GM12878 (cell line): ENCODE results near the gene TTC23. TPM values are rescaled to one million over a fixed set of nuclear protein-coding genes. Genes with fewer than 3 reads are reported as not detected.

Experiments used
- ATAC-seq: fragments of 200-7000 bp; cut with Tn5 transposase; 3 replicates; pipeline ENCODE4 v1.9.1; 2020; ENCODE audit warnings: mild to moderate bottlenecking, moderate library complexity
- BruUV-seq: library from RNA; stranded (reverse); fragments of 400-500 nt; replicated peaks from 2 replicates; lab custom pipeline; 2021; lab: Mats Ljungman, UMichigan
- CTCF ChIA-PET: fragments of 300-600 bp; sonication (Branson Sonifier 250); formaldehyde crosslinking; extraction: SDS; loops from one replicate; lab custom pipeline; 2021; ENCODE audit warnings: inconsistent platforms; lab: Yijun Ruan, JAX
- POLR2A ChIA-PET: fragments of 350-600 bp; formaldehyde crosslinking; extraction: SDS; loops from one replicate; lab custom pipeline; 2021; ENCODE audit warnings: inconsistent platforms; lab: Charles Lee
- RAD21 ChIA-PET: fragments of 300-600 bp; sonication (Branson Sonifier 250); formaldehyde crosslinking; loops from one replicate; lab custom pipeline; 2023; ENCODE audit warnings: antibody characterized with exemption; ENCODE audit not compliant: unreplicated experiment; lab: Charles Lee
- SMC1A ChIA-PET: fragments of 300-600 bp; sonication (Branson Sonifier 250); formaldehyde crosslinking; loops from one replicate; lab custom pipeline; 2023; ENCODE audit not compliant: unreplicated experiment, uncharacterized antibody; lab: Charles Lee
- DNase-seq: peaks from one replicate; pipeline ENCODE4 v3.0.0-alpha.2; 2011; ENCODE audit warnings: low read depth, low spot score
- FAIRE-seq: peaks from 3 replicates; lab custom pipeline; 2011; peaks lifted over from hg19 to GRCh38; lab: Jason Lieb, UNC
- H2AFZ ChIP-seq: 2 replicates; pipeline ENCODE4 v1.6.0; 2011; ENCODE audit warnings: low read depth, low read length, control low read depth; ENCODE audit not compliant: control insufficient read depth
- H3K27ac ChIP-seq: 2 replicates; pipeline ENCODE4 v1.5.1; 2011; ENCODE audit warnings: control low read depth; ENCODE audit not compliant: control insufficient read depth, insufficient read depth
- H3K27me3 ChIP-seq, 2 experiments: replicated peaks in 1 of 2; 2 replicates each; pipeline versions ENCODE4 v1.6.0 to v1.6.1; 2011; ENCODE audit warnings: low read length in 1 of 2; ENCODE audit not compliant: control insufficient read depth in 2 of 2, insufficient read depth in 2 of 2
- H3K36me3 ChIP-seq, 2 experiments: 2 replicates each; pipeline ENCODE4 v1.5.1; 2011; ENCODE audit warnings: low read length in 1 of 2; ENCODE audit not compliant: control insufficient read depth in 2 of 2, insufficient read depth in 2 of 2
- H3K4me1 ChIP-seq: 2 replicates; pipeline ENCODE4 v1.6.1; 2011; ENCODE audit warnings: mild to moderate bottlenecking, low read length, moderate library complexity, mixed read lengths; ENCODE audit not compliant: control insufficient read depth, insufficient read depth
- H3K4me2 ChIP-seq: 2 replicates; pipeline ENCODE4 v1.6.0; 2011; ENCODE audit warnings: control low read depth; ENCODE audit not compliant: control insufficient read depth, insufficient read depth
- H3K4me3 ChIP-seq: fragments of 200-600 bp; sonication (generic); 2 replicates; pipeline ENCODE4 v1.5.1; 2016
- H3K79me2 ChIP-seq: 2 replicates; pipeline ENCODE4 v1.6.0; 2011; ENCODE audit warnings: low read length; ENCODE audit not compliant: control insufficient read depth, insufficient read depth
- H3K9ac ChIP-seq: 2 replicates; pipeline ENCODE4 v1.8.0; 2011; ENCODE audit warnings: low read length, control low read depth, mixed read lengths; ENCODE audit not compliant: control insufficient read depth, insufficient read depth
- H3K9me3 ChIP-seq: replicated peaks from 3 replicates; pipeline ENCODE4 v1.5.1; 2011; ENCODE audit warnings: mild to moderate bottlenecking, low read length; ENCODE audit not compliant: control insufficient read depth, insufficient read depth
- H4K20me1 ChIP-seq: 2 replicates; pipeline ENCODE4 v1.6.0; 2011; ENCODE audit not compliant: control insufficient read depth, insufficient read depth
- ETV6 ChIP-seq, 2 experiments: fragments of 450-650 bp in 1 of 2; IDR thresholded peaks in 1 of 2; conservative IDR thresholded peaks in 1 of 2; 2 replicates each; pipeline ENCODE4 v1.6.1; 2014; ENCODE audit warnings: antibody characterized with exemption in 1 of 2, borderline replicate concordance in 1 of 2, low read depth in 1 of 2, mild to moderate bottlenecking in 1 of 2, moderate library complexity in 1 of 2
- TCF3 ChIP-seq: IDR thresholded peaks from 2 replicates; pipeline ENCODE4 v1.6.1; 2012; ENCODE audit warnings: low read depth, mild to moderate bottlenecking, low read length, borderline replicate concordance; ENCODE audit not compliant: insufficient read depth
- ZNF274 ChIP-seq: IDR thresholded peaks from one replicate; pipeline ENCODE4 v1.8.0; 2011; ENCODE audit not compliant: insufficient read length, insufficient read depth
- WGBS: methylation state at CpG from one replicate; pipeline ENCODE4 v1.1.6; 2016; ENCODE audit warnings: low lambda C conversion rate; ENCODE audit not compliant: insufficient replicate concordance, insufficient coverage; ENCODE audit errors: missing lambda C conversion rate; 5-methylcytosine and 5-hydroxymethylcytosine counted together
- in situ Hi-C: fragments of 300-500 bp; cut with MboI; formaldehyde crosslinking; loops from 9 replicates; pipeline ENCODE4 v1.14.3; 2018; ENCODE audit warnings: mixed read lengths
- intact Hi-C: fragments of 100-400 bp; cut with micrococcal nuclease; formaldehyde crosslinking; loops from one replicate; pipeline ENCODE4 v1.14.2; 2022; ENCODE audit not compliant: unreplicated experiment
- polyA plus RNA-seq, 11 experiments: library from polyadenylated mRNA; depleted of rRNA in 4 of 11; unstranded in 6 of 11; stranded (reverse) in 5 of 11; fragments of >200 nt; fragmentation: Nextera tagmentation in 4 of 11; fragmentation: Illumina TruSeq in 1 of 11; extraction: Ambion mirVana in 4 of 11; extraction: Trizol in 1 of 11; gene quantifications; 1 replicate in 1 of 11; 2 replicates in 10 of 11; pipeline versions ENCODE4 v1.2.1 to v1.2.3, GENCODE V29; 2011 to 2016; ENCODE audit warnings: inconsistent platforms in 2 of 11, missing spikeins in 2 of 11, low read depth in 1 of 11
- total RNA-seq, 4 experiments: library from RNA; depleted of rRNA in 3 of 4; stranded (reverse); fragments of >200 nt in 3 of 4; fragmentation: Illumina TruSeq in 1 of 4; extraction: Trizol in 1 of 4; gene quantifications; 2 replicates each; pipeline versions ENCODE4 v1.2.1 to v1.2.3, GENCODE V29; 2013 to 2021
- TF ChIP-seq, protein P1 (sequence below): IDR thresholded peaks from 2 replicates; pipeline ENCODE4 v1.6.1; 2012; ENCODE audit warnings: improper control_type of control experiment, low read depth, low read length; ENCODE audit not compliant: insufficient replicate concordance
- TF ChIP-seq, protein P2 (sequence below): fragments of 150-350 bp; IDR thresholded peaks from 2 replicates; pipeline ENCODE4 v1.6.1; 2014; ENCODE audit warnings: mild to moderate bottlenecking, low read depth, low read length
- TF ChIP-seq, protein P3 (sequence below): fragments of 450-650 bp; IDR thresholded peaks from 2 replicates; pipeline ENCODE4 v1.6.1; 2017; ENCODE audit warnings: mild to moderate bottlenecking, moderate library complexity
- TF ChIP-seq, protein P4 (sequence below): fragments of 450-650 bp; formaldehyde crosslinking; IDR thresholded peaks from 2 replicates; pipeline ENCODE4 v1.5.0; 2022; ENCODE audit warnings: mild to moderate bottlenecking, missing genetic modification characterization

Gene TTC23
- total and polyA plus RNA-seq, 10 of the 15 experiments (the other 5 are each of a cell fraction or from before 2014, with no cell fraction given), result 1.2 to 9.0 (median 6.5) TPM

DNA sequence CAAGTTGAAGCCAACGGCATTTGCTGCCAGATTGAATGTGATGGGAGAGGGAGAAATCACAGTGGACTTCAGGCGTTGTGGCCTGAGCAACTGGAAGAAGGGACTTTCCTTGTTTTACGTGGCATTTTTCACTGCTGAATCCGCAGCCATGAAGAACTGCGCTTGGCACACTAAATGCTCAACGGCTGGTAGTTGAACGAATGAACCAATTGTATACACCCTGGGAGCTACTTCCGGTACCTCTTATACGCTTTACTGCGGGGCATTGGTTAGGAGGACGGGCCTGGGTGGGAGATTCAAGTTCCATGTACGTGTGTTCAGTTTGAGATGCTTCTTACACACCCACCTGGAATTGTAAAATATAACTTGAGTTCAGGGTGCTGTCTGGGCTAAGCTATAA lies 139.3 kb downstream of the TTC23 start:
- Histone ChIP-seq H3K4me3 (no peak overlapping the region), H3K4me2 (no peak overlapping the region), H3K27me3 (no peaks in the 10 kb centered on the region), H3K27ac (no peak overlapping the region), H3K79me2 (no peaks in the 10 kb centered on the region), H3K9ac (no peak overlapping the region), H3K9me3 (no peaks in the 10 kb centered on the region; the same call in 2 of the 3 replicates), H3K4me1 (peaks cover 14% of the 10 kb centered on the region), H3K36me3 (no peaks in the 10 kb centered on the region), H2AFZ (no peak overlapping the region), H4K20me1 (no peaks in the 10 kb centered on the region)
- DNase-seq (no peak), ATAC-seq (no peak), FAIRE-seq (no peak)
- ChIA-PET RAD21 (no interaction called here), CTCF (interaction anchor here (1.4 to 2.7 kb wide), 2 partner anchors 10 to 99 kb away, joined by 4 to 10 read pairs; no protein-coding TSS in a partner anchor), SMC1A (interaction anchor here (1.2 to 2.7 kb wide), 8 partner anchors 9 to 177 kb away, joined by 3 to 11 read pairs (median 4); no protein-coding TSS in a partner anchor), POLR2A (interaction anchor here (1.2 kb wide), 1 partner anchor 10 kb away, joined by 3 read pairs; no protein-coding TSS in a partner anchor)
- in situ Hi-C loops (loop anchor here (25.0 kb wide), 1 partner anchor 627 kb away; the partner anchor contains the start of gene LYSMD4), intact Hi-C loops (no loop called here)
- no TSS peak for BruUV-seq
- WGBS, result 93% methylated on average over 12 of the region's 12 CpGs
- TF ChIP-seq ETV6 (conservative IDR thresholded peaks at IDR 0.05 in 1 of 2, IDR thresholded peaks at IDR 0.05 in 1 of 2; ENCODE audit: borderline replicate concordance in 1 of 2, low read depth in 1 of 2) (no peak), TCF3 (no peak), ZNF274 (no peak)
- TF ChIP-seq, protein P1, sequence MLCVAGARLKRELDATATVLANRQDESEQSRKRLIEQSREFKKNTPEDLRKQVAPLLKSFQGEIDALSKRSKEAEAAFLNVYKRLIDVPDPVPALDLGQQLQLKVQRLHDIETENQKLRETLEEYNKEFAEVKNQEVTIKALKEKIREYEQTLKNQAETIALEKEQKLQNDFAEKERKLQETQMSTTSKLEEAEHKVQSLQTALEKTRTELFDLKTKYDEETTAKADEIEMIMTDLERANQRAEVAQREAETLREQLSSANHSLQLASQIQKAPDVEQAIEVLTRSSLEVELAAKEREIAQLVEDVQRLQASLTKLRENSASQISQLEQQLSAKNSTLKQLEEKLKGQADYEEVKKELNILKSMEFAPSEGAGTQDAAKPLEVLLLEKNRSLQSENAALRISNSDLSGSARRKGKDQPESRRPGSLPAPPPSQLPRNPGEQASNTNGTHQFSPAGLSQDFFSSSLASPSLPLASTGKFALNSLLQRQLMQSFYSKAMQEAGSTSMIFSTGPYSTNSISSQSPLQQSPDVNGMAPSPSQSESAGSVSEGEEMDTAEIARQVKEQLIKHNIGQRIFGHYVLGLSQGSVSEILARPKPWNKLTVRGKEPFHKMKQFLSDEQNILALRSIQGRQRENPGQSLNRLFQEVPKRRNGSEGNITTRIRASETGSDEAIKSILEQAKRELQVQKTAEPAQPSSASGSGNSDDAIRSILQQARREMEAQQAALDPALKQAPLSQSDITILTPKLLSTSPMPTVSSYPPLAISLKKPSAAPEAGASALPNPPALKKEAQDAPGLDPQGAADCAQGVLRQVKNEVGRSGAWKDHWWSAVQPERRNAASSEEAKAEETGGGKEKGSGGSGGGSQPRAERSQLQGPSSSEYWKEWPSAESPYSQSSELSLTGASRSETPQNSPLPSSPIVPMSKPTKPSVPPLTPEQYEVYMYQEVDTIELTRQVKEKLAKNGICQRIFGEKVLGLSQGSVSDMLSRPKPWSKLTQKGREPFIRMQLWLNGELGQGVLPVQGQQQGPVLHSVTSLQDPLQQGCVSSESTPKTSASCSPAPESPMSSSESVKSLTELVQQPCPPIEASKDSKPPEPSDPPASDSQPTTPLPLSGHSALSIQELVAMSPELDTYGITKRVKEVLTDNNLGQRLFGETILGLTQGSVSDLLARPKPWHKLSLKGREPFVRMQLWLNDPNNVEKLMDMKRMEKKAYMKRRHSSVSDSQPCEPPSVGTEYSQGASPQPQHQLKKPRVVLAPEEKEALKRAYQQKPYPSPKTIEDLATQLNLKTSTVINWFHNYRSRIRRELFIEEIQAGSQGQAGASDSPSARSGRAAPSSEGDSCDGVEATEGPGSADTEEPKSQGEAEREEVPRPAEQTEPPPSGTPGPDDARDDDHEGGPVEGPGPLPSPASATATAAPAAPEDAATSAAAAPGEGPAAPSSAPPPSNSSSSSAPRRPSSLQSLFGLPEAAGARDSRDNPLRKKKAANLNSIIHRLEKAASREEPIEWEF, result no peak
- TF ChIP-seq, protein P2, sequence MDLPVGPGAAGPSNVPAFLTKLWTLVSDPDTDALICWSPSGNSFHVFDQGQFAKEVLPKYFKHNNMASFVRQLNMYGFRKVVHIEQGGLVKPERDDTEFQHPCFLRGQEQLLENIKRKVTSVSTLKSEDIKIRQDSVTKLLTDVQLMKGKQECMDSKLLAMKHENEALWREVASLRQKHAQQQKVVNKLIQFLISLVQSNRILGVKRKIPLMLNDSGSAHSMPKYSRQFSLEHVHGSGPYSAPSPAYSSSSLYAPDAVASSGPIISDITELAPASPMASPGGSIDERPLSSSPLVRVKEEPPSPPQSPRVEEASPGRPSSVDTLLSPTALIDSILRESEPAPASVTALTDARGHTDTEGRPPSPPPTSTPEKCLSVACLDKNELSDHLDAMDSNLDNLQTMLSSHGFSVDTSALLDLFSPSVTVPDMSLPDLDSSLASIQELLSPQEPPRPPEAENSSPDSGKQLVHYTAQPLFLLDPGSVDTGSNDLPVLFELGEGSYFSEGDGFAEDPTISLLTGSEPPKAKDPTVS, result no peak
- TF ChIP-seq, protein P3, sequence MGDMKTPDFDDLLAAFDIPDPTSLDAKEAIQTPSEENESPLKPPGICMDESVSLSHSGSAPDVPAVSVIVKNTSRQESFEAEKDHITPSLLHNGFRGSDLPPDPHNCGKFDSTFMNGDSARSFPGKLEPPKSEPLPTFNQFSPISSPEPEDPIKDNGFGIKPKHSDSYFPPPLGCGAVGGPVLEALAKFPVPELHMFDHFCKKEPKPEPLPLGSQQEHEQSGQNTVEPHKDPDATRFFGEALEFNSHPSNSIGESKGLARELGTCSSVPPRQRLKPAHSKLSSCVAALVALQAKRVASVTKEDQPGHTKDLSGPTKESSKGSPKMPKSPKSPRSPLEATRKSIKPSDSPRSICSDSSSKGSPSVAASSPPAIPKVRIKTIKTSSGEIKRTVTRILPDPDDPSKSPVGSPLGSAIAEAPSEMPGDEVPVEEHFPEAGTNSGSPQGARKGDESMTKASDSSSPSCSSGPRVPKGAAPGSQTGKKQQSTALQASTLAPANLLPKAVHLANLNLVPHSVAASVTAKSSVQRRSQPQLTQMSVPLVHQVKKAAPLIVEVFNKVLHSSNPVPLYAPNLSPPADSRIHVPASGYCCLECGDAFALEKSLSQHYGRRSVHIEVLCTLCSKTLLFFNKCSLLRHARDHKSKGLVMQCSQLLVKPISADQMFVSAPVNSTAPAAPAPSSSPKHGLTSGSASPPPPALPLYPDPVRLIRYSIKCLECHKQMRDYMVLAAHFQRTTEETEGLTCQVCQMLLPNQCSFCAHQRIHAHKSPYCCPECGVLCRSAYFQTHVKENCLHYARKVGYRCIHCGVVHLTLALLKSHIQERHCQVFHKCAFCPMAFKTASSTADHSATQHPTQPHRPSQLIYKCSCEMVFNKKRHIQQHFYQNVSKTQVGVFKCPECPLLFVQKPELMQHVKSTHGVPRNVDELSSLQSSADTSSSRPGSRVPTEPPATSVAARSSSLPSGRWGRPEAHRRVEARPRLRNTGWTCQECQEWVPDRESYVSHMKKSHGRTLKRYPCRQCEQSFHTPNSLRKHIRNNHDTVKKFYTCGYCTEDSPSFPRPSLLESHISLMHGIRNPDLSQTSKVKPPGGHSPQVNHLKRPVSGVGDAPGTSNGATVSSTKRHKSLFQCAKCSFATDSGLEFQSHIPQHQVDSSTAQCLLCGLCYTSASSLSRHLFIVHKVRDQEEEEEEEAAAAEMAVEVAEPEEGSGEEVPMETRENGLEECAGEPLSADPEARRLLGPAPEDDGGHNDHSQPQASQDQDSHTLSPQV, result no peak
- TF ChIP-seq, protein P4, sequence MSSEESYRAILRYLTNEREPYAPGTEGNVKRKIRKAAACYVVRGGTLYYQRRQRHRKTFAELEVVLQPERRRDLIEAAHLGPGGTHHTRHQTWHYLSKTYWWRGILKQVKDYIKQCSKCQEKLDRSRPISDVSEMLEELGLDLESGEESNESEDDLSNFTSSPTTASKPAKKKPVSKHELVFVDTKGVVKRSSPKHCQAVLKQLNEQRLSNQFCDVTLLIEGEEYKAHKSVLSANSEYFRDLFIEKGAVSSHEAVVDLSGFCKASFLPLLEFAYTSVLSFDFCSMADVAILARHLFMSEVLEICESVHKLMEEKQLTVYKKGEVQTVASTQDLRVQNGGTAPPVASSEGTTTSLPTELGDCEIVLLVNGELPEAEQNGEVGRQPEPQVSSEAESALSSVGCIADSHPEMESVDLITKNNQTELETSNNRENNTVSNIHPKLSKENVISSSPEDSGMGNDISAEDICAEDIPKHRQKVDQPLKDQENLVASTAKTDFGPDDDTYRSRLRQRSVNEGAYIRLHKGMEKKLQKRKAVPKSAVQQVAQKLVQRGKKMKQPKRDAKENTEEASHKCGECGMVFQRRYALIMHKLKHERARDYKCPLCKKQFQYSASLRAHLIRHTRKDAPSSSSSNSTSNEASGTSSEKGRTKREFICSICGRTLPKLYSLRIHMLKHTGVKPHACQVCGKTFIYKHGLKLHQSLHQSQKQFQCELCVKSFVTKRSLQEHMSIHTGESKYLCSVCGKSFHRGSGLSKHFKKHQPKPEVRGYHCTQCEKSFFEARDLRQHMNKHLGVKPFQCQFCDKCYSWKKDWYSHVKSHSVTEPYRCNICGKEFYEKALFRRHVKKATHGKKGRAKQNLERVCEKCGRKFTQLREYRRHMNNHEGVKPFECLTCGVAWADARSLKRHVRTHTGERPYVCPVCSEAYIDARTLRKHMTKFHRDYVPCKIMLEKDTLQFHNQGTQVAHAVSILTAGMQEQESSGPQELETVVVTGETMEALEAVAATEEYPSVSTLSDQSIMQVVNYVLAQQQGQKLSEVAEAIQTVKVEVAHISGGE (CRISPR knock-in tag), result no peak
